ENCODE results near the gene NUP205.

- TF ChIP-seq CTCF (IDR thresholded peaks at IDR 0.05) (no peak), EZH2 (IDR thresholded peaks at IDR 0.05; ENCODE audit: borderline replicate concordance, insufficient read depth, low read depth, low read length, poor library complexity, severe bottlenecking) (no peak)
These were observed 19.3 kb upstream of the NUP205 start for GRCh38 chr7:135538376-135538775.
